Right lobe of liver (tissue), 4 donors: Measurements from ENCODE around the gene PBX4.

Source experiments
- CTCF ChIP-seq, 4 donors: fragments of 200-600 bp in 3 of 4; fragments of 450-650 bp in 1 of 4; IDR thresholded peaks; one replicate each; pipeline versions ENCODE4 v1.5.1 to v1.8.0; 2016 to 2022; ENCODE audit warnings: antibody characterized with exemption in 4 of 4, mild to moderate bottlenecking in 2 of 4
- POLR2A ChIP-seq: fragments of 450-650 bp; IDR thresholded peaks from one replicate; pipeline ENCODE4 v1.6.1; 2017; ENCODE audit warnings: antibody characterized with exemption, mild to moderate bottlenecking
- donor health status: DM: no; HTN: no; CAD: no.
- donor health status: DM: no; HTN: no; CAD: no.
- donor health status: DM: no; HTN: yes; CAD: no.

DNA sequence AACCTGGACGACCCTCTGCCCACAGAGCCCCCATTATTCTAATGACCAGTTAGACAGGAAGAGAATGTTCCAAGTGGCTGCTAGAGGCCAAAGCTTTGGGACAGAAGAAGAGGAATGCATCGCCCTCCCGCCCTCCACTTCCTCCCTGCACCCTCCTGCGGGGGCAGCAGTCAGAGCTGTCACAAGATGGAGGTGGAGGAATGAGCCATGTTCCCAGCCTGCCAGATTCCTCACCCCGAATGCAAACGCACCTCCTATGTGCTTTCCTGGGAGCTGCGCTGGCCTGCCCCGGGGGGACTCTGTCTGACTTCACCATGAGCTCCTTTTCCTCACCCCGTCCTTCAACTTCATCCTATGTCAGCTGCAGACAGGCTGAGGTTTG, 88.1 kb downstream of the PBX4 start:
- TF ChIP-seq POLR2A, result no peak
- no peak for TF ChIP-seq CTCF (IDR thresholded peaks at IDR 0.05)
